Dedifferentiated amniotic fluid mesenchymal stem cell (primary cell): Measurements from ENCODE around the gene CNGA1.

ENCODE experiments used
- DNase-seq: peaks from one replicate; pipeline ENCODE4 v3.0.0-alpha.2; 2016; ENCODE audit errors: extremely low spot score

Gene CNGA1

GRCh38 chr4:47899639-47900038 is 116.8 kb downstream of the CNGA1 start:
- DNase-seq = no peak

GRCh38 chr4:47891928-47892327 is 124.6 kb downstream of the CNGA1 start:
- DNase-seq = no peak
